T-helper 1 cell treated with Interleukin-12 subunit alpha and Interleukin-12 subunit beta and Interleukin-4 antibody, amounts not matched to agents 30 ng/mL and 1 ng/mL, for 36 hours (primary cell): ENCODE measurements around the gene HOXB8. TPM values are rescaled to one million over a fixed set of nuclear protein-coding genes. Genes with fewer than 3 reads are reported as not detected.

Experiments
- intact Hi-C: fragments of 100-400 bp; cut with micrococcal nuclease; formaldehyde crosslinking; loops from one replicate; pipeline ENCODE4 v1.15.1; 2024
- total RNA-seq: library from RNA; stranded (reverse); gene quantifications from 2 replicates; pipeline ENCODE4 v1.2.3, GENCODE V29; 2022

Gene HOXB8
- total RNA-seq, 1 donor from 2014 or later, result not detected

- intact Hi-C loops, result loop anchor here (5.0 kb wide), 1 partner anchor 85 kb away; the partner anchor contains the start of genes PRAC1 and PRAC2
These were observed 22.5 kb upstream of the HOXB8 start for GRCh38 chr17:48637323-48638260.

GRCh38 chr17:48636177-48637018, 21.3 kb upstream of the HOXB8 start:
- intact Hi-C loops, result loop anchor here (1.0 to 5.0 kb wide), 2 partner anchors 9 to 86 kb away; partner anchors contain the start of genes PRAC1 and PRAC2

- intact Hi-C loops, result loop anchor here (5.0 kb wide), 2 partner anchors 37 to 88 kb away; partner anchors contain the start of genes PRAC1 and PRAC2
These were observed 19.6 kb upstream of the HOXB8 start for GRCh38 chr17:48634493-48635208.

GRCh38 chr17:48633266-48633677, 18.2 kb upstream of the HOXB8 start:
- intact Hi-C loops, result loop anchor here (5.0 kb wide), 1 partner anchor 36 kb away; no protein-coding TSS in a partner anchor

- intact Hi-C loops, result loop anchor here (5.0 kb wide), 1 partner anchor 35 kb away; no protein-coding TSS in a partner anchor
These were observed 17.6 kb upstream of the HOXB8 start for GRCh38 chr17:48632579-48633265.

- intact Hi-C loops, result loop anchor here (5.0 kb wide), 1 partner anchor 35 kb away; no protein-coding TSS in a partner anchor
These were observed 16.8 kb upstream of the HOXB8 start for GRCh38 chr17:48631693-48632578.

- intact Hi-C loops, result loop anchor here (5.0 kb wide), 1 partner anchor 34 kb away; no protein-coding TSS in a partner anchor
These were observed 16.0 kb upstream of the HOXB8 start for GRCh38 chr17:48630925-48631692.

- intact Hi-C loops, result loop anchor here (5.0 kb wide), 1 partner anchor 33 kb away; no protein-coding TSS in a partner anchor
These were observed 15.2 kb upstream of the HOXB8 start for GRCh38 chr17:48630009-48630924.

GRCh38 chr17:48629411-48629759, 14.3 kb upstream of the HOXB8 start:
- intact Hi-C loops, result no loop called here

- intact Hi-C loops, result no loop called here
These were observed 13.7 kb upstream of the HOXB8 start for GRCh38 chr17:48628649-48629410.

- intact Hi-C loops, result loop anchor here (1.0 kb wide), 1 partner anchor 8 kb away; no protein-coding TSS in a partner anchor
These were observed 12.8 kb upstream of the HOXB8 start for GRCh38 chr17:48627623-48628521.

GRCh38 chr17:48627118-48627597, 12.1 kb upstream of the HOXB8 start:
- intact Hi-C loops, result loop anchor here (1.0 kb wide), 1 partner anchor 9 kb away; no protein-coding TSS in a partner anchor

- intact Hi-C loops, result loop anchor here (1.0 kb wide), 2 partner anchors 10 to 15 kb away; partner anchors contain the start of gene HOXB7
These were observed 11.4 kb upstream of the HOXB8 start, which contains the start of gene HOXB9 for GRCh38 chr17:48626245-48627117. Gene HOXB9, minus strand, starts transcription at chr17:48626358. Its CDS starts 89 bp downstream, at chr17:48626269.
